ENCODE data around the gene MEIOC. TPM values are rescaled to one million over a fixed set of nuclear protein-coding genes. Genes with fewer than 3 reads are reported as not detected.
"Not testable (repeated sequence)": the region's sequence is repeated elsewhere in the genome, so short reads cannot be mapped to it uniquely, and the experiment has no call there.

Gene MEIOC
- total and polyA plus RNA-seq, 7 donors: 0.01 to 0.04 (median 0.03) TPM; not detected in 4

DNA sequence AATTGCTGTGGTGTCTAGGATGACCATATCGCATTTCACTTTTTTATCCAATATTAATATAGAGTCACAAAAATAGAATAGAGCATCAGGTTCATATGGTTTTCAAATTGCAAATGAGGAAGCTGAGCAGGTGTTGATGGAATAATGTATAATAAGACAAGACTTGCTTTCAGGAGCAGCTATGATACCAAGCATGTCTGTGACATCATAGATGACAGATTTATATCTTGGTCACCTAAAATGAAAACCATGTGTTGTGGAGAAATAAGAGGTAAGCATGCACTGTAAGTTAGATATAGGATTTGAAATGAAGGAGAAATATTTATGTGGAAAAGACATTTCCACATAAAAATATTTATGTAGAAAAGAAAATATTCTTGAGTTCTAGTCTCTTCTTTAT, 8.6 kb downstream of the MEIOC start:
- TF ChIP-seq, protein P1, sequence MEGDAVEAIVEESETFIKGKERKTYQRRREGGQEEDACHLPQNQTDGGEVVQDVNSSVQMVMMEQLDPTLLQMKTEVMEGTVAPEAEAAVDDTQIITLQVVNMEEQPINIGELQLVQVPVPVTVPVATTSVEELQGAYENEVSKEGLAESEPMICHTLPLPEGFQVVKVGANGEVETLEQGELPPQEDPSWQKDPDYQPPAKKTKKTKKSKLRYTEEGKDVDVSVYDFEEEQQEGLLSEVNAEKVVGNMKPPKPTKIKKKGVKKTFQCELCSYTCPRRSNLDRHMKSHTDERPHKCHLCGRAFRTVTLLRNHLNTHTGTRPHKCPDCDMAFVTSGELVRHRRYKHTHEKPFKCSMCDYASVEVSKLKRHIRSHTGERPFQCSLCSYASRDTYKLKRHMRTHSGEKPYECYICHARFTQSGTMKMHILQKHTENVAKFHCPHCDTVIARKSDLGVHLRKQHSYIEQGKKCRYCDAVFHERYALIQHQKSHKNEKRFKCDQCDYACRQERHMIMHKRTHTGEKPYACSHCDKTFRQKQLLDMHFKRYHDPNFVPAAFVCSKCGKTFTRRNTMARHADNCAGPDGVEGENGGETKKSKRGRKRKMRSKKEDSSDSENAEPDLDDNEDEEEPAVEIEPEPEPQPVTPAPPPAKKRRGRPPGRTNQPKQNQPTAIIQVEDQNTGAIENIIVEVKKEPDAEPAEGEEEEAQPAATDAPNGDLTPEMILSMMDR (IDR thresholded peaks at IDR 0.05): no peak
- H3K27ac ChIP-seq: no peak overlapping the region
- ATAC-seq (no peak), DNase-seq (no peak)
- no peaks in the 10 kb centered on the region for H3K9me3 ChIP-seq
- H3K4me3 ChIP-seq: no peak overlapping the region
- intact Hi-C loops (cut with DNase I): no loop called here
- no peaks in the 10 kb centered on the region for H3K27me3 ChIP-seq (ENCODE audit: insufficient read depth in 3 of 3, low read length in 2 of 3)
- no peaks in the 10 kb centered on the region for H3K4me1 ChIP-seq
- WGBS, 3 donors: 75 to 87% (median 83%) methylated on average over 1 of the region's 1 CpG
- H3K36me3 ChIP-seq (ENCODE audit: insufficient read depth in 1 of 2, low read depth in 1 of 2): no peaks in the 10 kb centered on the region

- Histone ChIP-seq H3K27ac (no peak overlapping the region), H3K27me3 (ENCODE audit: insufficient read depth in 3 of 3, low read length in 2 of 3) (no peaks in the 10 kb centered on the region), H3K9me3 (no peaks in the 10 kb centered on the region), H3K36me3 (ENCODE audit: insufficient read depth in 1 of 2, low read depth in 1 of 2) (no peaks in the 10 kb centered on the region), H3K4me3 (no peak overlapping the region), H3K4me1 (no peaks in the 10 kb centered on the region)
- 89 to 94% (median 89%) methylated on average over 1 of the region's 1 CpG for WGBS, 3 donors
- TF ChIP-seq, protein P1 (IDR thresholded peaks at IDR 0.05): no peak
- ATAC-seq (no peak), DNase-seq (no peak)
- intact Hi-C loops (cut with DNase I): no loop called here
Measured at GRCh38 chr17:44666006-44666405, 9.7 kb downstream of the MEIOC start.

GRCh38 chr17:44672479-44673093, 16.3 kb downstream of the MEIOC start:
- Histone ChIP-seq H3K36me3 (ENCODE audit: insufficient read depth in 1 of 2, low read depth in 1 of 2) (peaks cover under 1 to 14% of the 10 kb centered on the region in 2 donors), H3K4me3 (no peak overlapping the region), H3K27me3 (ENCODE audit: insufficient read depth in 3 of 3, low read length in 2 of 3) (no peaks in the 10 kb centered on the region), H3K9me3 (no peaks in the 10 kb centered on the region), H3K27ac (no peak overlapping the region), H3K4me1 (no peaks in the 10 kb centered on the region)
- DNase-seq (no peak), ATAC-seq (no peak)
- intact Hi-C loops (cut with DNase I): no loop called here
- TF ChIP-seq, protein P1 (IDR thresholded peaks at IDR 0.05): peak; percentile 40

- no peaks in the 10 kb centered on the region for H3K4me1 ChIP-seq
- intact Hi-C loops (cut with DNase I): no loop called here
- DNase-seq: no peak
- ATAC-seq: no peak
- 74 to 87% (median 84%) methylated on average over 2 of the region's 2 CpGs for WGBS, 3 donors
- no peaks in the 10 kb centered on the region for H3K9me3 ChIP-seq
- TF ChIP-seq, protein P1 (IDR thresholded peaks at IDR 0.05): no peak
- no peak overlapping the region for H3K4me3 ChIP-seq
- H3K36me3 ChIP-seq (ENCODE audit: insufficient read depth in 1 of 2, low read depth in 1 of 2): peaks cover 2 to 27% of the 10 kb centered on the region in 2 donors
- no peak overlapping the region for H3K27ac ChIP-seq
- H3K27me3 ChIP-seq (ENCODE audit: insufficient read depth in 3 of 3, low read length in 2 of 3): no peaks in the 10 kb centered on the region
Measured at GRCh38 chr17:44673893-44674292, 17.6 kb downstream of the MEIOC start.

- Histone ChIP-seq H3K9me3 (no peaks in the 10 kb centered on the region), H3K36me3 (ENCODE audit: insufficient read depth in 1 of 2, low read depth in 1 of 2) (peaks cover 6 to 59% of the 10 kb centered on the region in 2 donors)
- intact Hi-C loops (cut with DNase I): no loop called here
Measured at GRCh38 chr17:44677136-44677535, 20.9 kb downstream of the MEIOC start.

DNA sequence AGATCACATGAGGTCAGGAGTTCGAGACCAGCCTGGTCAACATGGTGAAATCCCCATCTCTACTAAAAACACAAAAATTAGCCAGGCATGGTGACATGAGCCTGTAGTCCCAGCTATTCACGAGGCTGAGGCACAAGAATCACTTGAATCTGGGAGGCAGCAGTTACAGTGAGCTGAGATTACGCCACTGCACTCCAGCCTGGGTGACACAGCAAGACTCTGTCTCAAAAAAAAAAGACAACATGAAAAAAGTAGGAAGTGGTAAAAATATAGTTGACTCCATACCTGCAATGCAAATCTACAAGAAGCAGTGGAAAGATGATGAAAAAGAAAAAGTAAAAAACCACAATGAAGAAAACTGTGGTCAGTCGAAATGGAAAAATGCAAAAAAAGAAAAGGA, 27.0 kb downstream of the MEIOC start:
- H3K9me3 ChIP-seq; H3K27me3 ChIP-seq (ENCODE audit: insufficient read depth in 3 of 3, low read length in 2 of 3); H3K27ac ChIP-seq; DNase-seq; H3K4me3 ChIP-seq; ATAC-seq; intact Hi-C loops (cut with DNase I): not testable (repeated sequence)
- H3K4me1 ChIP-seq: peaks cover 16% of the 10 kb centered on the region
- WGBS, 3 donors: 86 to 93% (median 90%) methylated on average over 4 of the region's 4 CpGs
- peaks cover 9 to 77% of the 10 kb centered on the region in 2 donors for H3K36me3 ChIP-seq (ENCODE audit: insufficient read depth in 1 of 2, low read depth in 1 of 2)

More at GRCh38 chr17:44677136-44677535, 20.9 kb downstream of the MEIOC start:
- 66 to 94% (median 70%) methylated on average over 2 of the region's 2 CpGs for WGBS, 3 donors
- Histone ChIP-seq H3K4me3 (no peak overlapping the region), H3K27ac (no peak overlapping the region), H3K27me3 (ENCODE audit: insufficient read depth in 3 of 3, low read length in 2 of 3) (no peaks in the 10 kb centered on the region), H3K4me1 (no peaks in the 10 kb centered on the region)
- DNase-seq (no peak), ATAC-seq (no peak)
- TF ChIP-seq, protein P1 (IDR thresholded peaks at IDR 0.05): no peak

All from psoas muscle (tissue), 8 donors.